ENCODE measurements around the gene IL10. TPM values are rescaled to one million over a fixed set of nuclear protein-coding genes. Genes with fewer than 3 reads are reported as not detected.

IL10 gene
- polyA plus RNA-seq, 1 donor (not counting 4 experiments of a cell fraction or from before 2014, with no cell fraction given), result not detected

GRCh38 chr1:206732508-206732907, 39.8 kb downstream of the IL10 start:
- no peaks in the 10 kb centered on the region for H3K4me1 ChIP-seq (ENCODE audit: control insufficient read depth, extremely low read depth, insufficient read depth, low read length)

GRCh38 chr1:206729507-206729906, 42.8 kb downstream of the IL10 start:
- Histone ChIP-seq H3K4me1 (ENCODE audit: control insufficient read depth, extremely low read depth, insufficient read depth, low read length) (no peaks in the 10 kb centered on the region), H3K36me3 (ENCODE audit: control insufficient read depth in 2 of 2, extremely low read depth in 1 of 2, insufficient read depth in 2 of 2, low read length in 2 of 2) (peaks cover 30 to 33% of the 10 kb centered on the region in 2 experiments), H3K27ac (ENCODE audit: control insufficient read depth, insufficient read depth, low read length) (no peak overlapping the region), H3K9me3 (ENCODE audit: control insufficient read depth, low read depth, low read length) (no peaks in the 10 kb centered on the region), H2AFZ (ENCODE audit: control insufficient read depth, low read length) (no peak overlapping the region), H3K9me1 (ENCODE audit: control insufficient read depth, extremely low read depth, insufficient read depth, low read length) (peaks cover 4% of the 10 kb centered on the region), H3K4me2 (ENCODE audit: control insufficient read depth, extremely low read depth, insufficient read depth, low read depth, low read length) (no peak overlapping the region), H3K79me2 (ENCODE audit: control insufficient read depth, insufficient read depth, low read length) (peaks cover 41% of the 10 kb centered on the region), H4K20me1 (ENCODE audit: control insufficient read depth, extremely low read depth, insufficient read depth, low read length) (peaks cover 30% of the 10 kb centered on the region), H3K9ac (ENCODE audit: control insufficient read depth, extremely low read depth, insufficient read depth, low read length) (no peak overlapping the region), H3K27me3 (ENCODE audit: control insufficient read depth, extremely low read depth, insufficient read depth, low read length) (no peaks in the 10 kb centered on the region), H3K4me3 (ENCODE audit: control insufficient read depth in 2 of 3, extremely low read depth in 1 of 3, insufficient read depth in 2 of 3, low read depth in 1 of 3, low read length in 3 of 3) (no peak overlapping the region)
- no peak for DNase-seq (ENCODE audit: low read depth, low spot score)
- TF ChIP-seq EZH2 (IDR thresholded peaks at IDR 0.05; ENCODE audit: low read length) (no peak), CTCF (optimal IDR thresholded peaks at IDR 0.05 in 1 of 3, IDR thresholded peaks at IDR 0.05 in 1 of 3, conservative IDR thresholded peaks at IDR 0.05 in 1 of 3; ENCODE audit: extremely low read depth in 1 of 3, insufficient read depth in 2 of 3, low read length in 3 of 3) (no peak)
- FAIRE-seq, result no peak
- dilution Hi-C loops (cut with MboI; ENCODE audit: extremely low pct_ligation_motif_present, low sequenced_read_pairs), result no loop called here

More at GRCh38 chr1:206732508-206732907, 39.8 kb downstream of the IL10 start:
- dilution Hi-C loops (cut with MboI; ENCODE audit: extremely low pct_ligation_motif_present, low sequenced_read_pairs), result no loop called here
- Histone ChIP-seq H3K4me2 (ENCODE audit: control insufficient read depth, extremely low read depth, insufficient read depth, low read depth, low read length) (no peak overlapping the region), H4K20me1 (ENCODE audit: control insufficient read depth, extremely low read depth, insufficient read depth, low read length) (peaks cover 9% of the 10 kb centered on the region), H2AFZ (ENCODE audit: control insufficient read depth, low read length) (no peak overlapping the region), H3K4me3 (ENCODE audit: control insufficient read depth in 2 of 3, extremely low read depth in 1 of 3, insufficient read depth in 2 of 3, low read depth in 1 of 3, low read length in 3 of 3) (no peak overlapping the region), H3K27ac (ENCODE audit: control insufficient read depth, insufficient read depth, low read length) (no peak overlapping the region), H3K36me3 (ENCODE audit: control insufficient read depth in 2 of 2, extremely low read depth in 1 of 2, insufficient read depth in 2 of 2, low read length in 2 of 2) (peaks cover 39 to 44% of the 10 kb centered on the region in 2 experiments), H3K9me3 (ENCODE audit: control insufficient read depth, low read depth, low read length) (no peaks in the 10 kb centered on the region), H3K79me2 (ENCODE audit: control insufficient read depth, insufficient read depth, low read length) (peaks cover 13% of the 10 kb centered on the region), H3K9me1 (ENCODE audit: control insufficient read depth, extremely low read depth, insufficient read depth, low read length) (no peaks in the 10 kb centered on the region), H3K9ac (ENCODE audit: control insufficient read depth, extremely low read depth, insufficient read depth, low read length) (no peak overlapping the region), H3K27me3 (ENCODE audit: control insufficient read depth, extremely low read depth, insufficient read depth, low read length) (no peaks in the 10 kb centered on the region)
- no peak for FAIRE-seq
- no peak for DNase-seq (ENCODE audit: low read depth, low spot score)
- TF ChIP-seq CTCF (optimal IDR thresholded peaks at IDR 0.05 in 1 of 3, IDR thresholded peaks at IDR 0.05 in 1 of 3, conservative IDR thresholded peaks at IDR 0.05 in 1 of 3; ENCODE audit: extremely low read depth in 1 of 3, insufficient read depth in 2 of 3, low read length in 3 of 3), result no peak
- no peak for TF ChIP-seq EZH2 (IDR thresholded peaks at IDR 0.05; ENCODE audit: low read length)

All from keratinocyte (primary cell).